Fibroblast of skin of abdomen (primary cell): Measurements from ENCODE around the gene IL31RA.

Source experiments
- DNase-seq: peaks from one replicate; pipeline ENCODE4 v3.0.0-alpha.2; 2013

The IL31RA gene

GRCh38 chr5:55860288-55860687, 9.1 kb downstream of the IL31RA start:
- no peak for DNase-seq

GRCh38 chr5:55860709-55861108, 9.6 kb downstream of the IL31RA start:
- no peak for DNase-seq

- DNase-seq = no peak
These were observed 13.7 kb downstream of the IL31RA start for GRCh38 chr5:55864606-55865541.

GRCh38 chr5:55865831-55866230, 14.7 kb downstream of the IL31RA start:
- peak; percentile 17 for DNase-seq

- no peak for DNase-seq
These were observed 15.3 kb downstream of the IL31RA start for GRCh38 chr5:55866485-55866884.

- DNase-seq = no peak
These were observed 15.8 kb downstream of the IL31RA start for GRCh38 chr5:55866934-55867333.

GRCh38 chr5:55868846-55869245, 17.7 kb downstream of the IL31RA start:
- peak; percentile 97 for DNase-seq

- DNase-seq = no peak
These were observed 18.7 kb downstream of the IL31RA start for GRCh38 chr5:55869847-55870246.

- no peak for DNase-seq
These were observed 22.1 kb downstream of the IL31RA start for GRCh38 chr5:55873234-55873633.

- DNase-seq = no peak
These were observed 26.5 kb downstream of the IL31RA start for GRCh38 chr5:55877655-55878054.

GRCh38 chr5:55880453-55880852, 29.3 kb downstream of the IL31RA start:
- no peak for DNase-seq

GRCh38 chr5:55885359-55885758, 34.2 kb downstream of the IL31RA start:
- DNase-seq = no peak

- DNase-seq = no peak
These were observed 37.0 kb downstream of the IL31RA start for GRCh38 chr5:55888205-55888604.

- no peak for DNase-seq
These were observed 41.3 kb downstream of the IL31RA start for GRCh38 chr5:55892479-55892878.

- no peak for DNase-seq
These were observed 43.0 kb downstream of the IL31RA start for GRCh38 chr5:55894135-55894534.

- no peak for DNase-seq
These were observed 44.2 kb downstream of the IL31RA start for GRCh38 chr5:55895346-55895745.

GRCh38 chr5:55896238-55896637, 45.1 kb downstream of the IL31RA start:
- DNase-seq = no peak

GRCh38 chr5:55896663-55897062, 45.5 kb downstream of the IL31RA start:
- peak; percentile 22 for DNase-seq

GRCh38 chr5:55897206-55897894, 46.2 kb downstream of the IL31RA start:
- DNase-seq = no peak

- DNase-seq = peak; percentile 100
These were observed 46.7 kb downstream of the IL31RA start for GRCh38 chr5:55897905-55898304.

- DNase-seq = peak; percentile 65
These were observed 48.2 kb downstream of the IL31RA start for GRCh38 chr5:55899344-55899743.

GRCh38 chr5:55900068-55900467, 48.9 kb downstream of the IL31RA start:
- no peak for DNase-seq

GRCh38 chr5:55900776-55901175, 49.6 kb downstream of the IL31RA start:
- DNase-seq = no peak

- no peak for DNase-seq
These were observed 51.5 kb downstream of the IL31RA start for GRCh38 chr5:55902696-55903095.
